GM21526 (cell line): ENCODE measurements around the gene EMX2.

Source experiments
- ATAC-seq: cut with Tn5 transposase; IDR thresholded peaks from one replicate; pipeline ENCODE4 v1.9.1; 2021; ENCODE audit warnings: moderate library complexity; ENCODE audit not compliant: unreplicated experiment, low FRiP score

Gene EMX2

GRCh38 chr10:117591043-117591442 lies 48.5 kb downstream of the EMX2 start:
- ATAC-seq, result no peak

GRCh38 chr10:117594722-117595121 lies 52.2 kb downstream of the EMX2 start:
- no peak for ATAC-seq

- no peak for ATAC-seq
Observed at GRCh38 chr10:117596706-117597105, 54.2 kb downstream of the EMX2 start.

- ATAC-seq, result no peak
Observed at GRCh38 chr10:117597216-117597615, 54.7 kb downstream of the EMX2 start.
